GM21576 (cell line): ENCODE measurements around the gene MLLT3.

Experiments
- ATAC-seq: cut with Tn5 transposase; IDR thresholded peaks from one replicate; pipeline ENCODE4 v1.9.1; 2021; ENCODE audit warnings: mild to moderate bottlenecking, moderate library complexity; ENCODE audit not compliant: unreplicated experiment

The MLLT3 gene

DNA sequence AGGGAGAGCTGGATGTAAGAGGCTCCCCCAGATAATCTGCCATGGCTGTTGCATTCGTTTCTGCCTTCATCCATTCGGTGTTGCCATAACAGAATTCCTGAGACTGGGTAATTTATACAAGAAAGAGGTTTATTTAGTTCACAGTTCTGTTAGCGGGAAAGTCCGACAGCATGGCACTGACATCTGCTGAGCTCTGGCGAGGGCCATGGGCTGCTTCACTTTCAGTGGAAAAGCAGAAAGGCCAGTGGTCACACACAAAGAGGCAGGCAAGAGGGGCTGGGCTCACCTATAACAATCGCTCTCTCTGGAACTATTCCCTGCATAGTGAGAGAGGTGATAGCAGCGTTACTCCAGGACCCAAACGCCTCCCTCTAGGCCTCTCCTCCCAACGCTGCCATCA lies 305.9 kb downstream of the MLLT3 start:
- ATAC-seq: no peak

GRCh38 chr9:20315677-20316076 lies 306.6 kb downstream of the MLLT3 start:
- ATAC-seq: no peak

- ATAC-seq: no peak
These were observed 307.3 kb downstream of the MLLT3 start for GRCh38 chr9:20314981-20315380.

GRCh38 chr9:20313415-20313814 lies 308.9 kb downstream of the MLLT3 start:
- ATAC-seq: no peak

DNA sequence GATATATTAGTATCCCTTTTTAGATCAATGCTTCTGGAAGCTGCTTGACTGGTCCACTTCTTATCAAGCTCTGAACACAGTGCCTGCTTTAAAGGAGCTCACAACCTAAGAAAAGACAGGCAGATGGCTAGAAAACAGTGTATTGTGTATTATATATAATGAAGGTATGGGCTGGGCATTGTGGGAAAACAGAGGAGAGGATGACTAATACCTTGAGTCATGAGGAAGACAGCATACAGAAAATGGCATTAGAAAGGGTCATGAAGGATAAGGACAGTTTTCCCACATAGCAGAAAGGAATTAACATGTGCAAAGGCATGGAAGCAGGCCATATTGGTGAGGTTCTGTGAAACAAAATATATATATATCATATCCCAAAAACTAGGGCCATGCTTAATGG lies 309.6 kb downstream of the MLLT3 start:
- ATAC-seq: no peak

DNA sequence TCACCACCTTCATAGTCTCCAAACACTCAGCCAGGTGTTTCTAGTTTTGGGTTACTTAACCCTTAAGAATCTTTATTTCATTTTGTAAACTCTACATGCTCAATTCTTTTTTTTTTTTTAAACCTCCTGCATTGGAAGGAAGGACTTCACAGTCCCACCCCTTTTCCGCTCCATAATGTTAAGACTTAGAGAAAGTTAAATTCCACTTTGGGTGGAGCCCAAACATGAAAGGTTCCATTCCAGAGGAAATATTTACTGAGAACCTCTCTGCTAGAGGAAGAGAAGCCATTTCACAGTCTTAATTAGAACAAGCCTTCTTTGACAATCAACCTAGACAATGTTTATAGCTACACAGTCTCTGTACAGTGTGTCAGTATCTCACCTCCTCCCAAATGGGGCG lies 312.3 kb downstream of the MLLT3 start:
- no peak for ATAC-seq

GRCh38 chr9:20309124-20309523 lies 313.2 kb downstream of the MLLT3 start:
- no peak for ATAC-seq

GRCh38 chr9:20307621-20308020 lies 314.7 kb downstream of the MLLT3 start:
- ATAC-seq: no peak

- no peak for ATAC-seq
These were observed 316.8 kb downstream of the MLLT3 start for GRCh38 chr9:20305452-20305851.

DNA sequence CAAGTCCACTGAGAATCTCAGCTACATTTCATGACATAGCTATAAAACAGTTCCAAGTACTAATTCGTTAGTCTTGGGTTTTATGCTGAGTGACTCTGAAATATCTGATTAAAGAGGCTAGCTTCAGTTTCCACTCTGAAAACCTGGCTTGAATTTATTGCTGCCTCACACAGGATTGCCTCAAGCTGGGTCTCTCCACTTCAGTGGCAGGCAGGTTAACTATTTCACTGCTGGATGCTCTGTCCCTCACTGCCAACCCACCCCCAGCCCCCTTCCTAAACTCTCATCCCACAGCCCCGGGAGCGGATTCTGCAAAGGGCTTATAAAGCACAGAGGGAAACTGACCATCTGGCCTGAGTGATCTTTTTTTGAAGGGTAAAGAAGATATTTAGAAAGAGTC lies 318.3 kb downstream of the MLLT3 start:
- ATAC-seq: no peak

GRCh38 chr9:20303066-20303465 lies 319.2 kb downstream of the MLLT3 start:
- ATAC-seq: no peak

DNA sequence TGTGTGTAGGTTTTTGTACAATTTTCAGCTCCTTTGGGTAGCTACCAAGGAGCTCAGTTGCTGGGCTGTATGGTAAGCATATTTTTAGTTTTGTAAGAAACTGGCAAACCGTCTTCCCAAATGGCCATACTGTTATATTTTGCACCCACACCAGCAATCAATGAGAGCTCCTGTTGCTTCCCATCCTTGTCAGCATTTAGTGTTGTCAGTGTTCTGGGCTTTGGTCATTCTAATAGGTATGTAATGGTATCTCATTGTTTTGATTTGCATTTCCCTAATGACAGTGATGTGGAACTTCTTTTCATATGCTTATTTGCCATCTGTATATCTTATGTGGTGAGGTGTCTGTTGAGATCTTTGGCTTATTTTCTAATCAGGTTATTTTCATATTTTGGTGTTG lies 320.1 kb downstream of the MLLT3 start:
- ATAC-seq: no peak

GRCh38 chr9:20300430-20301115 lies 321.7 kb downstream of the MLLT3 start:
- ATAC-seq: no peak

GRCh38 chr9:20297646-20298084 lies 324.6 kb downstream of the MLLT3 start:
- ATAC-seq: no peak

- no peak for ATAC-seq
These were observed 326.7 kb downstream of the MLLT3 start for GRCh38 chr9:20295555-20295954.

- no peak for ATAC-seq
These were observed 328.1 kb downstream of the MLLT3 start for GRCh38 chr9:20294046-20294750.

DNA sequence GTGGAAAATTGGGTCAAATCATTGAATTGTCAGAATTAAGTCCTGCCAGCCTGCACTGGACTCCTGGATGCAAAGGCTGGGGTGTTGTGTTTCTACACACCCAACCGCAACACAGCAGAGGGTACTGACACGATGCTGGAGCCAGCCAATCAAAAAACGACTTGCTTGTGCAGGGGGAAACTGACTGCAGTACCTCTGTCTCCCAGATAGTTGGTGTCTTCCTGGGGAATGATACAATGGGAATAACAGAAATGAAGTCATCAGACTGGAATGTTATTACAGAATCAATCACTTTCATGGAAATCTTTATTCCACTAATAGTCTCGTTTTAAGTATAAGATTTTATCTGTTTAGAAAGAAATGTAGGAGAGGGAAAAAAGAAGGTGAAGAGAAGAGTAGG lies 330.3 kb downstream of the MLLT3 start:
- ATAC-seq: no peak
